Epidermal melanocyte (primary cell): Measurements from ENCODE around the gene NCOA1.
"Not testable (repeated sequence)": the region's sequence is repeated elsewhere in the genome, so short reads cannot be mapped to it uniquely, and the experiment has no call there.

ENCODE experiments used
- DNase-seq: peaks from one replicate; pipeline ENCODE4 v3.0.0; 2011; ENCODE audit warnings: low spot score; ENCODE audit not compliant: insufficient read length

Gene NCOA1

GRCh38 chr2:24785671-24786321 lies 294.7 kb downstream of the NCOA1 start:
- no peak for DNase-seq

- no peak for DNase-seq
Observed at GRCh38 chr2:24787532-24787931, 296.5 kb downstream of the NCOA1 start.

GRCh38 chr2:24788816-24789215 lies 297.8 kb downstream of the NCOA1 start:
- DNase-seq, result no peak

GRCh38 chr2:24791452-24791851 lies 300.4 kb downstream of the NCOA1 start:
- DNase-seq, result no peak

- no peak for DNase-seq
Observed at GRCh38 chr2:24792542-24792873, 301.5 kb downstream of the NCOA1 start.

- DNase-seq, result peak; percentile 93
Observed at GRCh38 chr2:24792874-24793760, 302.1 kb downstream of the NCOA1 start, which contains the start of the genes CENPO and PTRHD1. CENPO (plus strand) TSS chr2:24793425; CDS start chr2:24793920, 495 bp downstream. PTRHD1 (minus strand) TSS chr2:24793391; CDS start chr2:24793377, 14 bp downstream.

GRCh38 chr2:24793761-24794435 lies 302.8 kb downstream of the NCOA1 start:
- no peak for DNase-seq

GRCh38 chr2:24797644-24798043 lies 306.6 kb downstream of the NCOA1 start:
- no peak for DNase-seq

- DNase-seq, result not testable (repeated sequence)
Observed at GRCh38 chr2:24800487-24800886, 309.4 kb downstream of the NCOA1 start.

- DNase-seq, result not testable (repeated sequence)
Observed at GRCh38 chr2:24805811-24806660, 315.0 kb downstream of the NCOA1 start.

GRCh38 chr2:24806661-24807036 lies 315.6 kb downstream of the NCOA1 start:
- no peak for DNase-seq

- DNase-seq, result no peak
Observed at GRCh38 chr2:24809316-24810007, 318.4 kb downstream of the NCOA1 start.

GRCh38 chr2:24813691-24814137 lies 322.7 kb downstream of the NCOA1 start:
- DNase-seq, result no peak

- no peak for DNase-seq
Observed at GRCh38 chr2:24814516-24814915, 323.5 kb downstream of the NCOA1 start.

GRCh38 chr2:24815171-24815570 lies 324.1 kb downstream of the NCOA1 start:
- no peak for DNase-seq

- DNase-seq, result no peak
Observed at GRCh38 chr2:24816404-24816803, 325.4 kb downstream of the NCOA1 start.

- DNase-seq, result no peak
Observed at GRCh38 chr2:24816884-24817283, 325.8 kb downstream of the NCOA1 start.

- DNase-seq, result no peak
Observed at GRCh38 chr2:24818721-24819167, 327.7 kb downstream of the NCOA1 start.

- no peak for DNase-seq
Observed at GRCh38 chr2:24819442-24820174, 328.6 kb downstream of the NCOA1 start.

GRCh38 chr2:24820175-24820513 lies 329.1 kb downstream of the NCOA1 start:
- DNase-seq, result no peak
